ENCODE data around the gene GLA.

The GLA gene

GRCh38 chrX:101348452-101349192, 59.1 kb downstream of the GLA start, which contains the start of gene TIMM8A:
Gene TIMM8A, minus strand, starts transcription at chrX:101348742. Its CDS starts 78 bp downstream, at chrX:101348664.
- DNase-seq, result peak; percentile 90

GRCh38 chrX:101347859-101348451, 59.8 kb downstream of the GLA start:
- no peak for DNase-seq

Data from hematopoietic multipotent progenitor cell treated with erythropoietin and hydrocortisone succinate and interleukin-3 and kit ligand, for 4 days (in vitro differentiated cells).